K562 (cell line): ENCODE data around the gene DCAF8L1. TPM values are rescaled to one million over a fixed set of nuclear protein-coding genes. Genes with fewer than 3 reads are reported as not detected.

Source experiments
- ATAC-seq: fragments of 200-7000 bp; cut with Tn5 transposase; 3 replicates; pipeline ENCODE4 v1.9.1; 2020; ENCODE audit warnings: moderate library complexity
- BruUV-seq: library from RNA; stranded (reverse); fragments of 400-500 nt; replicated peaks from 2 replicates; lab custom pipeline; 2021; lab: Mats Ljungman, UMichigan
- CTCF ChIA-PET: fragments of 300-600 bp; formaldehyde crosslinking; extraction: SDS; loops from one replicate; lab custom pipeline; 2021; ENCODE audit warnings: low intra/inter-chr PET ratio; lab: Yijun Ruan, JAX
- POLR2A ChIA-PET: fragments of 300-600, 350-650 bp; sonication (Branson Sonifier 250); formaldehyde crosslinking; extraction: SDS; loops from one replicate; lab custom pipeline; 2021; ENCODE audit warnings: antibody characterized with exemption, inconsistent platforms; lab: Yijun Ruan, JAX
- DNase-seq, 4 experiments: peaks; one replicate each; pipeline versions ENCODE4 v3.0.0 to v3.0.0-alpha.2; 2011 to 2018; ENCODE audit warnings: low spot score in 3 of 4, mixed read lengths in 3 of 4; ENCODE audit errors: extremely low read depth in 1 of 4
- FAIRE-seq: peaks from 2 replicates; lab custom pipeline; 2011; peaks lifted over from hg19 to GRCh38; lab: Jason Lieb, UNC
- H2AFZ ChIP-seq: 2 replicates; pipeline ENCODE4 v1.6.0; 2011; ENCODE audit warnings: low read depth, low read length, control low read depth, inconsistent platforms
- H3K27ac ChIP-seq: fragments of 200-600 bp; 3 replicates; pipeline ENCODE4 v1.8.0; 2011; ENCODE audit warnings: low read depth, mild to moderate bottlenecking, control low read depth, inconsistent platforms, low read length, moderate library complexity, mixed read lengths; ENCODE audit errors: extremely low read depth
- H3K27me3 ChIP-seq, 2 experiments: fragments of 300-600 bp in 1 of 2; 2 replicates in 1 of 2; 3 replicates in 1 of 2; pipeline versions ENCODE4 v1.6.0 to v1.8.0; 2011; ENCODE audit warnings: inconsistent platforms in 2 of 2, low read length in 2 of 2, mild to moderate bottlenecking in 1 of 2, mixed read lengths in 1 of 2, moderate library complexity in 1 of 2; ENCODE audit not compliant: control insufficient read depth in 2 of 2, insufficient read depth in 2 of 2
- H3K36me3 ChIP-seq: fragments of 300-600 bp; 3 replicates; pipeline ENCODE4 v1.8.0; 2011; ENCODE audit warnings: mild to moderate bottlenecking, low read length, inconsistent platforms; ENCODE audit not compliant: control insufficient read depth, insufficient read depth
- H3K4me1 ChIP-seq, 2 experiments: fragments of 200-600 bp in 1 of 2; replicated peaks in 1 of 2; 2 replicates in 1 of 2; 3 replicates in 1 of 2; pipeline versions ENCODE4 v1.5.1 to v1.8.0; 2011; ENCODE audit warnings: inconsistent platforms in 2 of 2, low read length in 2 of 2, mild to moderate bottlenecking in 1 of 2, mixed read lengths in 1 of 2, moderate library complexity in 1 of 2; ENCODE audit not compliant: control insufficient read depth in 2 of 2, insufficient read depth in 2 of 2
- H3K4me2 ChIP-seq: 2 replicates; pipeline ENCODE4 v1.6.1; 2011; ENCODE audit warnings: low read length, control low read depth, inconsistent platforms, mixed read lengths; ENCODE audit not compliant: insufficient read depth
- H3K4me3 ChIP-seq: fragments of 200-600 bp; sonication (generic), shearing (Covaris generic); 2 replicates; pipeline ENCODE4 v1.5.1; 2016; ENCODE audit warnings: control low read depth, inconsistent platforms
- H3K79me2 ChIP-seq: fragments of 200-600 bp; 3 replicates; pipeline ENCODE4 v1.8.0; 2011; ENCODE audit warnings: low read length, inconsistent platforms; ENCODE audit not compliant: control insufficient read depth, insufficient read depth
- H3K9ac ChIP-seq, 2 experiments: 2 replicates each; pipeline versions ENCODE4 v1.6.0 to v1.6.1; 2011; ENCODE audit warnings: low read depth in 2 of 2, low read length in 2 of 2, control low read depth in 1 of 2, inconsistent platforms in 1 of 2, mild to moderate bottlenecking in 1 of 2, mixed read lengths in 1 of 2; ENCODE audit not compliant: insufficient read depth in 1 of 2
- H3K9me1 ChIP-seq: one replicate; pipeline ENCODE4 v1.6.0; 2011; ENCODE audit warnings: inconsistent platforms, mild to moderate bottlenecking, low read length, moderate library complexity; ENCODE audit not compliant: control insufficient read depth, insufficient read depth
- H3K9me3 ChIP-seq: replicated peaks from 2 replicates; pipeline ENCODE4 v1.5.1; 2011; ENCODE audit warnings: low read depth, low read length, inconsistent platforms; ENCODE audit not compliant: control insufficient read depth, insufficient read depth
- H4K20me1 ChIP-seq: replicated peaks from 2 replicates; pipeline ENCODE4 v1.6.1; 2011; ENCODE audit warnings: low read length, inconsistent platforms, mixed read lengths; ENCODE audit not compliant: control insufficient read depth, insufficient read depth
- BMI1 ChIP-seq: fragments of 150-350 bp; IDR thresholded peaks from 2 replicates; pipeline ENCODE4 v1.6.1; 2014; ENCODE audit warnings: low read length
- COPS2 ChIP-seq: fragments of 450-650 bp; conservative IDR thresholded peaks from 2 replicates; pipeline ENCODE4 v1.6.1; 2016; ENCODE audit warnings: mild to moderate bottlenecking, moderate library complexity
- E2F3 ChIP-seq: fragments of 250-450 bp; sonication (Bioruptor Pico); IDR thresholded peaks from 2 replicates; pipeline ENCODE4 v1.4.0; 2020; ENCODE audit warnings: mild to moderate bottlenecking
- FIP1L1 ChIP-seq: fragments of 200-400 bp; formaldehyde crosslinking; IDR thresholded peaks from 2 replicates; pipeline ENCODE4 v1.6.1; 2018; ENCODE audit warnings: mild to moderate bottlenecking, low read depth, low read length; ENCODE audit not compliant: poor library complexity, severe bottlenecking
- KLF1 ChIP-seq: fragments of 450-650 bp; IDR thresholded peaks from 2 replicates; pipeline ENCODE4 v1.6.1; 2016; ENCODE audit warnings: missing genetic modification characterization, missing compliant biosample characterization
- MEIS2 ChIP-seq: fragments of 450-650 bp; IDR thresholded peaks from 2 replicates; pipeline ENCODE4 v1.6.1; 2014; ENCODE audit warnings: mild to moderate bottlenecking; ENCODE audit not compliant: partially characterized antibody
- SMAD4 ChIP-seq: fragments of 250-450 bp; sonication (Bioruptor Pico); conservative IDR thresholded peaks from 2 replicates; pipeline ENCODE4 v1.8.0; 2021; ENCODE audit warnings: inconsistent platforms, mild to moderate bottlenecking, moderate library complexity
- SRSF3 ChIP-seq: fragments of 200-400 bp; formaldehyde crosslinking; IDR thresholded peaks from 2 replicates; pipeline ENCODE4 v1.6.1; 2016; ENCODE audit warnings: mild to moderate bottlenecking, low read length, moderate library complexity; ENCODE audit not compliant: insufficient read depth
- TGIF2 ChIP-seq: sonication (generic); formaldehyde crosslinking; IDR thresholded peaks from 2 replicates; pipeline ENCODE4 v1.8.1; 2022; ENCODE audit warnings: mild to moderate bottlenecking, missing genetic modification reagents, moderate library complexity
- XRCC3 ChIP-seq: fragments of 450-650 bp; IDR thresholded peaks from 2 replicates; pipeline ENCODE4 v1.6.1; 2017; ENCODE audit warnings: mild to moderate bottlenecking, moderate library complexity
- ZBED1 ChIP-seq: IDR thresholded peaks from 2 replicates; pipeline ENCODE4 v1.6.1; 2014
- ZNF280A ChIP-seq: fragments of 450-650 bp; IDR thresholded peaks from 2 replicates; pipeline ENCODE4 v1.6.1; 2018; ENCODE audit warnings: mild to moderate bottlenecking, low read depth; ENCODE audit not compliant: partially characterized antibody
- ZNF436 ChIP-seq: fragments of 250-450, 450-650 bp; sonication (Bioruptor Pico); formaldehyde crosslinking; IDR thresholded peaks from 2 replicates; pipeline ENCODE4 v1.7.0; 2020; ENCODE audit warnings: mild to moderate bottlenecking
- ZNF592 ChIP-seq: fragments of 450-650 bp; IDR thresholded peaks from 2 replicates; pipeline ENCODE4 v1.6.1; 2017; ENCODE audit warnings: antibody characterized with exemption, mild to moderate bottlenecking
- WGBS: fragments of 100-300 bp; shearing (Covaris generic); methylation state at CpG from one replicate; pipeline ENCODE4 v1.1.6; 2016; ENCODE audit warnings: low coverage, mixed read lengths; ENCODE audit not compliant: insufficient coverage; ENCODE audit errors: missing lambda C conversion rate; 5-methylcytosine and 5-hydroxymethylcytosine counted together
- in situ Hi-C: fragments of 300-500 bp; cut with MboI; formaldehyde crosslinking; loops from 4 replicates; pipeline ENCODE4 v1.15.0; 2018; ENCODE audit warnings: inconsistent platforms, mixed read lengths
- intact Hi-C: fragments of 100-400 bp; cut with micrococcal nuclease; formaldehyde crosslinking; loops from 2 replicates; pipeline ENCODE4 v1.14.2; 2022
- polyA plus RNA-seq, 8 experiments: library from polyadenylated mRNA; depleted of rRNA in 4 of 8; stranded (reverse) in 5 of 8; unstranded in 3 of 8; fragments of >200 nt; fragmentation: Nextera tagmentation in 2 of 8; fragmentation: Illumina TruSeq in 1 of 8; extraction: Ambion mirVana in 2 of 8; extraction: Trizol in 1 of 8; gene quantifications; 2 replicates each; pipeline versions ENCODE4 v1.2.1 to v1.2.3, GENCODE V29; 2011 to 2014; ENCODE audit warnings: inconsistent platforms in 1 of 8, missing spikeins in 1 of 8
- total RNA-seq, 7 experiments: library from RNA; depleted of rRNA in 6 of 7; stranded (reverse); fragments of >200 nt in 6 of 7; fragmentation: Illumina TruSeq in 2 of 7; extraction: Trizol in 2 of 7; gene quantifications; 2 replicates each; pipeline versions ENCODE4 v1.2.1 to v1.2.3, GENCODE V29; 2011 to 2021; ENCODE audit warnings: low replicate concordance in 1 of 7
- TF ChIP-seq, protein P1 (sequence below): fragments of 250-450 bp; sonication (Bioruptor Pico); IDR thresholded peaks from 2 replicates; pipeline ENCODE4 v1.4.0; 2020; ENCODE audit warnings: mild to moderate bottlenecking, moderate library complexity, borderline replicate concordance

Gene DCAF8L1
- total and polyA plus RNA-seq, 9 of the 15 experiments (the other 6 are each of a cell fraction or from before 2014, with no cell fraction given): 0.03 TPM; not detected in 7

DNA sequence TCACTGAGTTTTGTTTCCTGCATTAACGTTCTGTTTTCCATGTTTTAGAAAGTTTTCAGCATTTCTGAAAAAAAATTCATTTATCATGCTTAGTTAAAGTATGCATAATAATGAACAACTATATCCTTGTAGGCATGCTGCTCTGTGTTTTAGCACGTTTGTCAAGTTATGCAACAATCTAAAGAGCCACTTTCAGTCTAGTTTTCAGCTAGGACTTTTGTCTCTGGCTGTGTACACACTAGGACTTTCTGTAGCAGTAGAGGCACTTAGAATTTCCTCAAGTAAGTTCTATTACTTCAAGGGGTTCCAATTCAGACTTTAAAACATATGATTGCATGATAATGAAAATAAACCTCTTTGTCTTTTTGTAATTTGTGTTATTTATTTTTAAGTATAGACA is 12.4 kb downstream of the DCAF8L1 start (continued):
- TF ChIP-seq ZNF280A (no peak), XRCC3 (no peak), ZBED1 (no peak), FIP1L1 (no peak)
- TF ChIP-seq, all 486 proteins: peak for 0

- Histone ChIP-seq H3K4me3 (no peak overlapping the region), H3K9me3 (no peaks in the 10 kb centered on the region), H3K4me1 (no peaks in the 10 kb centered on the region), H3K9me1 (no peaks in the 10 kb centered on the region), H4K20me1 (no peaks in the 10 kb centered on the region), H3K4me2 (no peak overlapping the region), H3K9ac (no peak overlapping the region), H3K27ac (no peak overlapping the region), H2AFZ (no peak overlapping the region), H3K27me3 (no peaks in the 10 kb centered on the region), H3K36me3 (no peaks in the 10 kb centered on the region), H3K79me2 (no peaks in the 10 kb centered on the region)
- DNase-seq: no peak
- no peak for FAIRE-seq
- WGBS: 0% methylated on average over 2 of the region's 2 CpGs
- in situ Hi-C loops (no loop called here), intact Hi-C loops (no loop called here)
- ChIA-PET POLR2A (no interaction called here), CTCF (no interaction called here)
- ATAC-seq: no peak
- no TSS peak for BruUV-seq
- TF ChIP-seq TGIF2 (CRISPR knock-in tag): no peak
- TF ChIP-seq E2F3 (CRISPR knock-in tag): no peak
- TF ChIP-seq KLF1 (tag): no peak
- TF ChIP-seq, protein P1, sequence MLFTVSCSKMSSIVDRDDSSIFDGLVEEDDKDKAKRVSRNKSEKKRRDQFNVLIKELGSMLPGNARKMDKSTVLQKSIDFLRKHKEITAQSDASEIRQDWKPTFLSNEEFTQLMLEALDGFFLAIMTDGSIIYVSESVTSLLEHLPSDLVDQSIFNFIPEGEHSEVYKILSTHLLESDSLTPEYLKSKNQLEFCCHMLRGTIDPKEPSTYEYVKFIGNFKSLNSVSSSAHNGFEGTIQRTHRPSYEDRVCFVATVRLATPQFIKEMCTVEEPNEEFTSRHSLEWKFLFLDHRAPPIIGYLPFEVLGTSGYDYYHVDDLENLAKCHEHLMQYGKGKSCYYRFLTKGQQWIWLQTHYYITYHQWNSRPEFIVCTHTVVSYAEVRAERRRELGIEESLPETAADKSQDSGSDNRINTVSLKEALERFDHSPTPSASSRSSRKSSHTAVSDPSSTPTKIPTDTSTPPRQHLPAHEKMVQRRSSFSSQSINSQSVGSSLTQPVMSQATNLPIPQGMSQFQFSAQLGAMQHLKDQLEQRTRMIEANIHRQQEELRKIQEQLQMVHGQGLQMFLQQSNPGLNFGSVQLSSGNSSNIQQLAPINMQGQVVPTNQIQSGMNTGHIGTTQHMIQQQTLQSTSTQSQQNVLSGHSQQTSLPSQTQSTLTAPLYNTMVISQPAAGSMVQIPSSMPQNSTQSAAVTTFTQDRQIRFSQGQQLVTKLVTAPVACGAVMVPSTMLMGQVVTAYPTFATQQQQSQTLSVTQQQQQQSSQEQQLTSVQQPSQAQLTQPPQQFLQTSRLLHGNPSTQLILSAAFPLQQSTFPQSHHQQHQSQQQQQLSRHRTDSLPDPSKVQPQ (CRISPR knock-in tag): no peak
- TF ChIP-seq BMI1: no peak
- no peak for TF ChIP-seq SRSF3
- no peak for TF ChIP-seq ZNF436 (CRISPR knock-in tag)
- TF ChIP-seq SMAD4 (CRISPR knock-in tag): no peak
- no peak for TF ChIP-seq MEIS2
- no peak for TF ChIP-seq ZNF592
- TF ChIP-seq COPS2: no peak
Measured at GRCh38 chrX:27968352-27968751, 12.9 kb downstream of the DCAF8L1 start.
